Lower leg skin (tissue), 4 donors: ENCODE data around the gene LRRC53. TPM values are rescaled to one million over a fixed set of nuclear protein-coding genes. Genes with fewer than 3 reads are reported as not detected.

Source experiments
- DNase-seq, 2 donors: peaks; one replicate each; pipeline ENCODE4 v3.0.0-alpha.2; 2019; ENCODE audit warnings: low spot score in 2 of 2
- H3K4me3 ChIP-seq: fragments of 200-600 bp; sonication (generic); 2 replicates; pipeline ENCODE4 v1.5.1; 2017; ENCODE audit warnings: mild to moderate bottlenecking, low read depth; ENCODE audit not compliant: poor library complexity, severe bottlenecking
- CTCF ChIP-seq, 3 donors: fragments of 450-650 bp; IDR thresholded peaks; one replicate each; pipeline ENCODE4 v1.5.1; 2016; ENCODE audit warnings: antibody characterized with exemption in 3 of 3, mild to moderate bottlenecking in 3 of 3, moderate library complexity in 2 of 3
- POLR2A ChIP-seq, 2 donors: fragments of 450-650 bp; IDR thresholded peaks; one replicate each; pipeline ENCODE4 v1.6.1; 2016 to 2017; ENCODE audit warnings: antibody characterized with exemption in 2 of 2, mild to moderate bottlenecking in 1 of 2, moderate library complexity in 1 of 2
- WGBS, 2 donors: methylation state at CpG; one replicate each; pipeline ENCODE4 v1.1.5; 2018; 5-methylcytosine and 5-hydroxymethylcytosine counted together
- intact Hi-C: fragments of 100-400 bp; cut with DNase I; formaldehyde crosslinking; loops from one replicate; pipeline ENCODE4 v1.15.0; 2023; ENCODE audit warnings: low total_unique reads
- total RNA-seq, 4 donors: library from RNA; depleted of rRNA; stranded (reverse); fragments of >200 nt; gene quantifications; one replicate each; pipeline ENCODE4 v1.1.0, GENCODE V29; 2016

The LRRC53 gene
- total RNA-seq, 4 donors from 2014 or later: not detected

- intact Hi-C loops: no loop called here
- 81 to 85% methylated on average over 1 of the region's 1 CpG for WGBS, 2 donors
- TF ChIP-seq POLR2A (IDR thresholded peaks at IDR 0.05) (no peak), CTCF (IDR thresholded peaks at IDR 0.05) (no peak)
- DNase-seq: no peak
- H3K4me3 ChIP-seq: no peak overlapping the region
Observed at GRCh38 chr1:74437035-74437434, 75.4 kb downstream of the LRRC53 start.

GRCh38 chr1:74436078-74436477 is 76.3 kb downstream of the LRRC53 start:
- intact Hi-C loops: no loop called here
- DNase-seq: no peak
- TF ChIP-seq CTCF (IDR thresholded peaks at IDR 0.05) (no peak), POLR2A (IDR thresholded peaks at IDR 0.05) (no peak)
- WGBS, 2 donors: 80 to 81% methylated on average over 1 of the region's 1 CpG
- H3K4me3 ChIP-seq: no peak overlapping the region

- WGBS, 2 donors: 68 to 87% methylated on average over 2 of the region's 2 CpGs
- intact Hi-C loops: no loop called here
- H3K4me3 ChIP-seq: no peak overlapping the region
- no peak for DNase-seq
- TF ChIP-seq POLR2A (IDR thresholded peaks at IDR 0.05): no peak
- TF ChIP-seq CTCF (IDR thresholded peaks at IDR 0.05): no peak
Observed at GRCh38 chr1:74434321-74434720, 78.1 kb downstream of the LRRC53 start.

- no peak for TF ChIP-seq POLR2A (IDR thresholded peaks at IDR 0.05)
- no peak for TF ChIP-seq CTCF (IDR thresholded peaks at IDR 0.05)
- no peak for DNase-seq
- WGBS, 2 donors: 0 to 2% methylated on average over 1 of the region's 1 CpG
- intact Hi-C loops: no loop called here
- no peak overlapping the region for H3K4me3 ChIP-seq
Observed at GRCh38 chr1:74432325-74432724, 80.1 kb downstream of the LRRC53 start.

- no peak overlapping the region for H3K4me3 ChIP-seq
- 77 to 80% methylated on average over 4 of the region's 4 CpGs for WGBS, 2 donors
- DNase-seq: no peak
- TF ChIP-seq CTCF (IDR thresholded peaks at IDR 0.05): no peak
- TF ChIP-seq POLR2A (IDR thresholded peaks at IDR 0.05): no peak
- intact Hi-C loops: no loop called here
Observed at GRCh38 chr1:74431531-74431930, 80.9 kb downstream of the LRRC53 start.

GRCh38 chr1:74430342-74430934 is 82.0 kb downstream of the LRRC53 start:
- 71 to 78% methylated on average over 4 of the region's 4 CpGs for WGBS, 2 donors
- no peak for TF ChIP-seq POLR2A (IDR thresholded peaks at IDR 0.05)
- TF ChIP-seq CTCF (IDR thresholded peaks at IDR 0.05): no peak
- intact Hi-C loops: no loop called here
- no peak for DNase-seq
- H3K4me3 ChIP-seq: no peak overlapping the region
